GM12873 (cell line): ENCODE data around the gene ETS1.

Experiments used
- TF ChIP-seq, protein P1 (sequence below): IDR thresholded peaks from 2 replicates; pipeline ENCODE4 v1.5.1; 2012; ENCODE audit warnings: low read depth, mild to moderate bottlenecking, moderate library complexity, low read length, control low read depth; ENCODE audit not compliant: insufficient read depth; ENCODE audit errors: missing control alignments

ETS1 gene, protein sequence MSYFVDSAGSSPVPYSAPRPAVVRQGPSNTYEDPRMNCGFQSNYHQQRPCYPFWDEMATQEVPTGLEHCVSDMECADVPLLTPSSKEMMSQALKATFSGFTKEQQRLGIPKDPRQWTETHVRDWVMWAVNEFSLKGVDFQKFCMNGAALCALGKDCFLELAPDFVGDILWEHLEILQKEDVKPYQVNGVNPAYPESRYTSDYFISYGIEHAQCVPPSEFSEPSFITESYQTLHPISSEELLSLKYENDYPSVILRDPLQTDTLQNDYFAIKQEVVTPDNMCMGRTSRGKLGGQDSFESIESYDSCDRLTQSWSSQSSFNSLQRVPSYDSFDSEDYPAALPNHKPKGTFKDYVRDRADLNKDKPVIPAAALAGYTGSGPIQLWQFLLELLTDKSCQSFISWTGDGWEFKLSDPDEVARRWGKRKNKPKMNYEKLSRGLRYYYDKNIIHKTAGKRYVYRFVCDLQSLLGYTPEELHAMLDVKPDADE

DNA sequence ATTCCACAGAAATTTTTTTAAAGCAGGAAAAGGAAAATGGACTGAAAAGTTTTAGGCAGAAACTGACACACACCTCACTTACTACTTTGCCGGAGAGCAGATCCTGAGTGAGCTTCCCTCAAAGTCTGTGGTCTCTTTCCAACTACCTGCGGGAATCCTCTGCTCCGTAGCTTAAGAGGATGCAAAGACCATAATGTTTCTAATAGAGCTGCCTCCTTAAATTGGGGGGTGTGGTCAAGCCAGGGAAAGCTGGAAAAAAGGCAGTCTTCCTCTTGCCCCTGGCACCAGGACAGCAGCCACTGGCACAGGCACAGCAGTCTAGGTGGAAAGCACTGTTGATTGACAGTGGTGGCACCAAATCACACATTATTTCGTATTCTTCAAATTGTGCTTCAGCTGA is at the start of gene ETS1:
Gene ETS1, minus strand, starts transcription at position 144 of the 400 bp plus-strand sequence. CDS start 14,428 bp downstream, outside the sequence.
- TF ChIP-seq, protein P1, sequence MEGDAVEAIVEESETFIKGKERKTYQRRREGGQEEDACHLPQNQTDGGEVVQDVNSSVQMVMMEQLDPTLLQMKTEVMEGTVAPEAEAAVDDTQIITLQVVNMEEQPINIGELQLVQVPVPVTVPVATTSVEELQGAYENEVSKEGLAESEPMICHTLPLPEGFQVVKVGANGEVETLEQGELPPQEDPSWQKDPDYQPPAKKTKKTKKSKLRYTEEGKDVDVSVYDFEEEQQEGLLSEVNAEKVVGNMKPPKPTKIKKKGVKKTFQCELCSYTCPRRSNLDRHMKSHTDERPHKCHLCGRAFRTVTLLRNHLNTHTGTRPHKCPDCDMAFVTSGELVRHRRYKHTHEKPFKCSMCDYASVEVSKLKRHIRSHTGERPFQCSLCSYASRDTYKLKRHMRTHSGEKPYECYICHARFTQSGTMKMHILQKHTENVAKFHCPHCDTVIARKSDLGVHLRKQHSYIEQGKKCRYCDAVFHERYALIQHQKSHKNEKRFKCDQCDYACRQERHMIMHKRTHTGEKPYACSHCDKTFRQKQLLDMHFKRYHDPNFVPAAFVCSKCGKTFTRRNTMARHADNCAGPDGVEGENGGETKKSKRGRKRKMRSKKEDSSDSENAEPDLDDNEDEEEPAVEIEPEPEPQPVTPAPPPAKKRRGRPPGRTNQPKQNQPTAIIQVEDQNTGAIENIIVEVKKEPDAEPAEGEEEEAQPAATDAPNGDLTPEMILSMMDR: no peak

DNA sequence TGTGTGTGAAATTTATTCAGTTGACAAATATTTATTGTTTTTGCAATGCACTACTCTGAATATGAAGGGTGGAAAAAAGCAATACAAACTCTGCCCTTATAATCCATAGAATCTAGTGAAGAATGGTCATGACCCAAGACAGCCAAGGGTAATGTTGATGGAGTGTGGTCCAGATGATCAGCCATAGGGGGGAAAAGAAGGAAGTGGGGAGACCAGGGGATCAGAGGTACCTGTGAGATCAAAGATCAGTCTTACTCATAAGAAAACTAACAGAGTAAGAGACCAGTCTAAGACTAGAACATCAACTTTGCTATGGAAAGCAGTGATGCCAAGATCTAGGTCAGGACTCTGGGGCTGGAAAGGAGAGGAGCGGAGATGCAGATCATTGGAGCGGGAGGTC is 47.0 kb upstream of the ETS1 start:
- TF ChIP-seq, protein P1: no peak

DNA sequence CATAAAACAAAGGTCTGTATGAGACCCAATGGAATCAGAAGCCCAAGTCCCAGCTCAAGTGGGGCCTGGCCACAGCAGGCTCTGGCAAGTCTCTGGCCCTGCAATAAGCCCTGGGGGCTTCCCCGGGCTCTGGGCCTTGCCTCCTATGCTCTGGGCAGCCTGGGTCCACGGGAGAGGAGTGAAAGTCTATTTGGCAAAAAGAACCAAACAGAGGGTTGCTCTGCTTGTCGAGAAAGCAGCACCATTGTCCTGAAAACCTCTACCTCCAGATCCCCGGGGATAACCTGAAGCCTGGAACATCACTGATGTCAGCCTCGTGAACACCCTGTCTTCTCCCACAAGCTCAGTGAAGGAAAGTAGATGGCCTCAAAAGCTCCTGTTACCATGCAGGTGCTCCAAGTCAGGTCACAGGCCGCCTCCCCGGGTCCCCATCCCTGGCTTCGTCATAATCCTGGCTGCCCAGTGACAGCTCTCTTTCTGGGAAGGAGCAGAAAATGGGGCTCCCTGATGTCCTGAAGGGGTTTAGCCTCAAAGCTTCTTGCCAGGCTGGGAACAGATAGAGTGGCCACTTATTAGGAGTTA is 46.1 kb upstream of the ETS1 start:
- TF ChIP-seq, protein P1: no peak

DNA sequence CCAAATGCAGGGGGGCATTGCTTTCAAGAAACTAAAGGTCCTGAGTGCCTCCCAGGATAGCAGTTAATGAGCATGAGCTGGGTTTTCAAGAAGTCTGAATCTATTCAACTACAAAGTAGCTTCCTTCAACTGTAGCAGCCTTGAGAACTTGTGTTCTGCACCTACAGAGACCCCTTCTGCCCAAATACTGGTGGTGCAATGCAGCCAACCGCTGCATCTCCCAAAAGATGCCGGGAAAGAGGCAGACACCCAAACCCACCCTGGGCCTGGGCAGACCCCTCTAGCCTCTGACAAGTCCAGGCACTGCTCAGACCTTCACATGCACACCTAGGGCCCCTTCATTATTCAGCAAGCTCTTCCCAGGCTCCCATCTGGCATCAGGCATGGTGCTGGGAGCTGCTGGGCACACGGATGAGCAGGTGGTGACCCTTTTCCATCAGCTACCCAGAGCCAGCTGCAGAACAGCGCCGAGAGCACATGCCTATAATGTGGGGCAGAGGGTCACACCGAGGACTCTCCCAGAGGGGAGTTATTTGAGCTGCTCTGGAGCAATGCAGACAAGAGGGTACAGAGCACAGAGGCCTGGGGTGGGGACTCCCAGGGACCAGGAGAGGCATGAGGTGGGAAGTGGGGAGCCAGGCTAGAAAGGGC is 44.9 kb upstream of the ETS1 start:
- TF ChIP-seq, protein P1: peak; percentile 84

DNA sequence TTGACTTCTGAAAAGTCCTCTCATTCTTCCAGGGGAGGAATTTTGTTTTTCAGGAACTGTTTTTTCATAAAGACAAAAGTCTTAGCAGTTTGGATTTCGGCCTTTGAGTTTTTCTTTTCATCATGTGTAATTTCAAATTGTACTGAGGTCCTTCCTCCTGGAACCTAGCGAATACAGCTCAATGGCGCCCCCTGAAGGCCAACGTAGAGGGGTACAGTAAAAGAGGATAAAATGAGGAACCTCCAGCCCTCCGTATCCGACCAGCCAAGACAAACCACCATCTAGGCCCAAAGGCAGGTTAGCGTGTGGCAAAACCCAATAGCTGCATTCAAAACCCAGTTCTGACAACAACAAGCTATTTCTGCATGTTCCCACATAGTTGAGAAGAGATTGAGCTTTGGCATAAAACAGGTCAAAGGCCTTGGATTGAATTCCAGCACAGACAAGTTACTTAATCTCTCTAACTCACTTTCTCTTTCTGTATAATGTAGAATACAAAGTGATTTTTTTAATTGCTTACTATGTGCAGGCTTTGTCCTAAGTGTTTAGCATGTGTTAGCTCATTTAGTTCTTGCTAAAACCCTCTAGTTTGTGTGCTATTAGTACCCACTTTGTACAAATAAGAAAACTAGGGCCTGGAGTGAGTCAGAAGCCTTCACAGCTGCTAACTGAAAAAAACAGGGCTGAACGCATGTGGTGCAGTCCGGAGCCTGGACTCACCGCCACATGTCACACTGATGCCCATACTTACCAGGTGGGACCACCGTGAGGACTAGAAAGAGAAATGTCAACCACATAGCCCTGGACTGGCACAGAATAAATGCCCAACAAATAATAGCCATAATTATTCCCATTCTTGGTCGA is 43.2 kb upstream of the ETS1 start:
- TF ChIP-seq, protein P1: peak; percentile 78

DNA sequence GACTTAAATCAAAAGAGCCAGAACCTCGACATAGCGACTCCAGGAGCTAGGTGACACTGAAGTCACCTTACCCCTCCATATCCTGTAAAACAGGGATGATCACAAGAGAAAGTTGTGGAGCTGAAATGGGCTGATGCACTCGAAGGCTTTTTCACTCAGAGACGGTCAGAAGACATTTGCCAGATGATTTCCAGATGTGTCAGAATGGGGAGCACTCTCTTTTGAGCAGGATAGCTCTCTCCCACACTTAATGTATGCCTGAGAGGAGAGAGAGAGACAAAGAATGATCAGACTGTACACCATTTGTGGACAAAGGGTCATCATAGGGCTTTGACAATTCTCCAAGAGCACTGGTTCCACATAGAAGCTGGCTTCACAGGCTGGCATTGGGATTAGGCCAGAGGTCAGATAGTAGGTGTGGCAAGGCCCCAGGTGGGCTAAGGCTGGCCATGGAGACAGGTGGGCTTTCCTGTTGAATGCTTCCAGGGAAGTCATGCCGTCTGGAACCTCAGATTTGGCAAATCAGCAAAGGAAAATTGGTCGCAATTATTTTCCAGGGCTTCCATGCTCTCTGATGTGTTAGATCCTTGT is 42.3 kb upstream of the ETS1 start:
- TF ChIP-seq, protein P1: no peak
